NCI-H510A (cell line): Measurements from ENCODE around the gene ABO.
"Not testable (repeated sequence)": the region's sequence is repeated elsewhere in the genome, so short reads cannot be mapped to it uniquely, and the experiment has no call there.

Experiments
- DNase-seq: peaks from one replicate; lab custom pipeline; 2025; lab: John Stamatoyannopoulos, UW

Gene ABO

GRCh38 chr9:133225171-133226011, 49.6 kb downstream of the ABO start:
- DNase-seq, result no peak

GRCh38 chr9:133224762-133225161, 50.2 kb downstream of the ABO start:
- no peak for DNase-seq

- DNase-seq, result not testable (repeated sequence)
Observed at GRCh38 chr9:133223159-133223756, 51.7 kb downstream of the ABO start.

GRCh38 chr9:133221994-133222393, 53.0 kb downstream of the ABO start:
- not testable (repeated sequence) for DNase-seq

GRCh38 chr9:133221177-133221809, 53.7 kb downstream of the ABO start:
- no peak for DNase-seq

- not testable (repeated sequence) for DNase-seq
Observed at GRCh38 chr9:133218049-133218975, 56.7 kb downstream of the ABO start.

GRCh38 chr9:133217333-133217988, 57.5 kb downstream of the ABO start:
- not testable (repeated sequence) for DNase-seq

GRCh38 chr9:133214276-133214675, 60.7 kb downstream of the ABO start:
- DNase-seq, result not testable (repeated sequence)

GRCh38 chr9:133210609-133211008, 64.4 kb downstream of the ABO start:
- DNase-seq, result no peak

GRCh38 chr9:133210202-133210532, 64.8 kb downstream of the ABO start:
- DNase-seq, result no peak

- DNase-seq, result not testable (repeated sequence)
Observed at GRCh38 chr9:133209327-133210201, 65.4 kb downstream of the ABO start.

GRCh38 chr9:133208880-133209300, 66.1 kb downstream of the ABO start, which contains the start of gene OBP2B:
TSS of gene OBP2B (minus strand) at chr9:133209250. CDS start at chr9:133209199, 51 bp downstream.
- not testable (repeated sequence) for DNase-seq

GRCh38 chr9:133208171-133208879, 66.7 kb downstream of the ABO start:
- DNase-seq, result not testable (repeated sequence)

- no peak for DNase-seq
Observed at GRCh38 chr9:133207540-133208170, 67.3 kb downstream of the ABO start.

- no peak for DNase-seq
Observed at GRCh38 chr9:133207021-133207531, 67.9 kb downstream of the ABO start.

- DNase-seq, result no peak
Observed at GRCh38 chr9:133205996-133206931, 68.7 kb downstream of the ABO start.

- DNase-seq, result not testable (repeated sequence)
Observed at GRCh38 chr9:133205481-133205887, 69.5 kb downstream of the ABO start.
